H9 (cell line): ENCODE results near the gene ARHGEF25. TPM values are rescaled to one million over a fixed set of nuclear protein-coding genes. Genes with fewer than 3 reads are reported as not detected.
"Not testable (repeated sequence)": the region's sequence is repeated elsewhere in the genome, so short reads cannot be mapped to it uniquely, and the experiment has no call there.

Experiments used
- DNase-seq: peaks from one replicate; pipeline ENCODE4 v3.0.0-alpha.2; 2017
- H2AFZ ChIP-seq: one replicate; pipeline ENCODE4 v1.6.1; 2013; ENCODE audit warnings: mild to moderate bottlenecking, low read length, control low read depth, moderate library complexity
- H2AK5ac ChIP-seq: 2 replicates; pipeline ENCODE4 v1.6.1; 2013; ENCODE audit warnings: low read length, control low read depth, mixed read lengths; ENCODE audit not compliant: insufficient read length
- H2BK120ac ChIP-seq: one replicate; pipeline ENCODE4 v1.6.1; 2013; ENCODE audit warnings: low read depth, mild to moderate bottlenecking, low read length, control low read depth, inconsistent platforms; ENCODE audit not compliant: poor library complexity, severe bottlenecking
- H2BK12ac ChIP-seq: 2 replicates; pipeline ENCODE4 v1.6.1; 2013; ENCODE audit warnings: low read length, control low read depth, mixed read lengths, low read depth; ENCODE audit not compliant: insufficient read length
- H2BK15ac ChIP-seq: 2 replicates; pipeline ENCODE4 v1.6.1; 2013; ENCODE audit warnings: low read depth, low read length, control low read depth
- H2BK20ac ChIP-seq: one replicate; pipeline ENCODE4 v1.6.1; 2013; ENCODE audit warnings: low read depth, mild to moderate bottlenecking, low read length, control low read depth, inconsistent platforms; ENCODE audit not compliant: poor library complexity, severe bottlenecking
- H2BK5ac ChIP-seq: 2 replicates; pipeline ENCODE4 v1.6.1; 2013; ENCODE audit warnings: low read length, control low read depth, mixed read lengths; ENCODE audit not compliant: insufficient read length
- H3K14ac ChIP-seq: 2 replicates; pipeline ENCODE4 v1.6.1; 2013; ENCODE audit warnings: low read length, control low read depth; ENCODE audit not compliant: insufficient read depth
- H3K18ac ChIP-seq: 2 replicates; pipeline ENCODE4 v1.6.1; 2013; ENCODE audit warnings: low read depth, mild to moderate bottlenecking, mixed read lengths, low read length, control low read depth; ENCODE audit not compliant: insufficient read length
- H3K23ac ChIP-seq: 2 replicates; pipeline ENCODE4 v1.6.1; 2013; ENCODE audit warnings: low read length, control low read depth, mixed read lengths, low read depth; ENCODE audit not compliant: insufficient read length
- H3K23me2 ChIP-seq: 2 replicates; pipeline ENCODE4 v1.6.1; 2013; ENCODE audit warnings: low read depth, mild to moderate bottlenecking, mixed read lengths, low read length, control low read depth; ENCODE audit not compliant: insufficient read length, poor library complexity, severe bottlenecking
- H3K27ac ChIP-seq: 2 replicates; pipeline ENCODE4 v1.5.1; 2013; ENCODE audit warnings: low read length, control low read depth, mixed read lengths, low read depth; ENCODE audit not compliant: insufficient read length
- H3K27me3 ChIP-seq: 2 replicates; pipeline ENCODE4 v1.6.1; 2013; ENCODE audit warnings: low read length, control low read depth, inconsistent platforms; ENCODE audit not compliant: insufficient read depth
- H3K4ac ChIP-seq: 2 replicates; pipeline ENCODE4 v1.6.1; 2013; ENCODE audit warnings: low read depth, mild to moderate bottlenecking, control low read depth, inconsistent platforms, low read length, moderate library complexity
- H3K4me1 ChIP-seq: 2 replicates; pipeline ENCODE4 v1.6.1; 2013; ENCODE audit warnings: low read length, control low read depth, inconsistent platforms; ENCODE audit not compliant: insufficient read depth
- H3K4me2 ChIP-seq: 2 replicates; pipeline ENCODE4 v1.6.1; 2013; ENCODE audit warnings: low read length, control low read depth, mixed read lengths; ENCODE audit not compliant: insufficient read length, insufficient read depth
- H3K56ac ChIP-seq: 2 replicates; pipeline ENCODE4 v1.6.1; 2013; ENCODE audit warnings: low read depth, mild to moderate bottlenecking, mixed read lengths, low read length, control low read depth; ENCODE audit not compliant: insufficient read length
- H3K79me1 ChIP-seq: 2 replicates; pipeline ENCODE4 v1.6.1; 2013; ENCODE audit warnings: low read depth, mild to moderate bottlenecking, moderate library complexity, low read length, control low read depth, inconsistent platforms; ENCODE audit not compliant: insufficient read depth, poor library complexity, severe bottlenecking
- H3K79me2 ChIP-seq: 2 replicates; pipeline ENCODE4 v1.6.1; 2013; ENCODE audit warnings: low read length, control low read depth, inconsistent platforms; ENCODE audit not compliant: insufficient read depth
- H3K9ac ChIP-seq: 2 replicates; pipeline ENCODE4 v1.6.1; 2013; ENCODE audit warnings: low read length, control low read depth, mixed read lengths; ENCODE audit not compliant: insufficient read length; ENCODE audit errors: extremely low read depth
- H3K9me3 ChIP-seq: one replicate; pipeline ENCODE4 v1.6.1; 2013; ENCODE audit warnings: low read depth, low read length, inconsistent platforms; ENCODE audit not compliant: control insufficient read depth
- H3T11ph ChIP-seq: one replicate; pipeline ENCODE4 v1.6.1; 2013; ENCODE audit warnings: mild to moderate bottlenecking, low read length, control low read depth, inconsistent platforms
- H4K20me1 ChIP-seq: one replicate; pipeline ENCODE4 v1.6.1; 2013; ENCODE audit not compliant: control insufficient read depth, insufficient read length, insufficient read depth
- H4K5ac ChIP-seq: 2 replicates; pipeline ENCODE4 v1.6.1; 2013; ENCODE audit warnings: low read depth, mild to moderate bottlenecking, mixed read lengths, low read length, control low read depth; ENCODE audit not compliant: insufficient read length
- H4K8ac ChIP-seq: replicated peaks from 2 replicates; pipeline ENCODE4 v1.6.1; 2013; ENCODE audit warnings: low read length, control low read depth, mixed read lengths, low read depth; ENCODE audit not compliant: insufficient read length
- H4K91ac ChIP-seq: 2 replicates; pipeline ENCODE4 v1.6.1; 2013; ENCODE audit warnings: low read depth, mild to moderate bottlenecking, moderate library complexity, mixed read lengths, low read length, control low read depth; ENCODE audit not compliant: insufficient read length
- H3K27ac Mint-ChIP-seq, 3 experiments: 2 replicates in 2 of 3; 3 replicates in 1 of 3; pipeline ENCODE4 v1.8.0; 2020 to 2021; ENCODE audit warnings: mixed read lengths in 3 of 3, mild to moderate bottlenecking in 1 of 3, moderate library complexity in 1 of 3
- H3K27me3 Mint-ChIP-seq: 2 replicates; pipeline ENCODE4 v1.8.0; 2021; ENCODE audit warnings: low read depth, mild to moderate bottlenecking, moderate library complexity, mixed read lengths
- H3K36me3 Mint-ChIP-seq, 3 experiments: 2 replicates in 2 of 3; 3 replicates in 1 of 3; pipeline ENCODE4 v1.8.0; 2020 to 2021; ENCODE audit warnings: low read depth in 3 of 3, mixed read lengths in 3 of 3; ENCODE audit not compliant: insufficient read depth in 1 of 3
- H3K4me1 Mint-ChIP-seq, 2 experiments: 2 replicates each; pipeline ENCODE4 v1.8.0; 2020; ENCODE audit warnings: mixed read lengths in 2 of 2
- H3K4me3 Mint-ChIP-seq, 2 experiments: 2 replicates in 1 of 2; 3 replicates in 1 of 2; pipeline ENCODE4 v1.8.0; 2020 to 2021; ENCODE audit warnings: mild to moderate bottlenecking in 2 of 2, mixed read lengths in 2 of 2, moderate library complexity in 1 of 2
- H3K9me3 Mint-ChIP-seq, 2 experiments: 2 replicates in 1 of 2; 3 replicates in 1 of 2; pipeline ENCODE4 v1.8.0; 2020; ENCODE audit warnings: mild to moderate bottlenecking in 2 of 2, mixed read lengths in 2 of 2, moderate library complexity in 1 of 2
- CTCF ChIP-seq: fragments of 200-600 bp; sonication (generic); conservative IDR thresholded peaks from 3 replicates; pipeline ENCODE4 v1.8.0; 2021; ENCODE audit warnings: antibody characterized with exemption, mild to moderate bottlenecking
- WGBS: extraction: QIAGEN DNeasy Blood & Tissue Kit; methylation state at CpG from one replicate; pipeline ENCODE4 v1.1.7; 2013; ENCODE audit warnings: missing lambda C conversion rate, low lambda C conversion rate, mixed read lengths; ENCODE audit not compliant: insufficient read length; ENCODE audit errors: extremely low coverage; 5-methylcytosine and 5-hydroxymethylcytosine counted together
- total RNA-seq: library from RNA; stranded (reverse); gene quantifications from 2 replicates; pipeline ENCODE4 v1.2.1, GENCODE V29; 2021

The ARHGEF25 gene
- total RNA-seq, 1 experiment from 2014 or later = 22.6 TPM

GRCh38 chr12:57617942-57618341 is 6.7 kb downstream of the ARHGEF25 start:
- Histone ChIP-seq H2AK5ac (no peak overlapping the region), H3K27ac (no peak overlapping the region), H3K9me3 (no peaks in the 10 kb centered on the region), H3K4ac (no peak overlapping the region), H3K14ac (no peak overlapping the region), H3K4me2 (no peak overlapping the region), H2BK15ac (no peak overlapping the region), H3T11ph (no peak overlapping the region), H2AFZ (no peak overlapping the region), H4K20me1 (no peaks in the 10 kb centered on the region), H3K23ac (no peak overlapping the region), H3K79me2 (no peaks in the 10 kb centered on the region), H3K18ac (no peak overlapping the region), H2BK20ac (no peak overlapping the region), H2BK12ac (no peak overlapping the region), H2BK120ac (no peak overlapping the region), H4K5ac (no peak overlapping the region), H4K91ac (no peak overlapping the region), H3K56ac (no peak overlapping the region), H2BK5ac (no peak overlapping the region), H3K4me1 (no peaks in the 10 kb centered on the region), H3K23me2 (peaks cover 12% of the 10 kb centered on the region), H3K79me1 (no peaks in the 10 kb centered on the region), H4K8ac (no peak overlapping the region), H3K9ac (no peak overlapping the region), H3K27me3 (peaks cover 68% of the 10 kb centered on the region)
- no peak for DNase-seq
- Mint-ChIP-seq H3K9me3 (peaks cover 0 to 5% of the 10 kb centered on the region in 2 experiments; a peak in 3 of 5 replicates), H3K4me1 (peaks cover 31 to 39% of the 10 kb centered on the region in 2 experiments), H3K4me3 (no peak overlapping the region), H3K27ac (no peak overlapping the region), H3K27me3 (peaks cover 71% of the 10 kb centered on the region), H3K36me3 (peaks cover 9 to 32% (median 17%) of the 10 kb centered on the region in 3 experiments)
- WGBS = no CpG with 5 or more reads among the region's 11 CpGs
- no peak for TF ChIP-seq CTCF

- H2AFZ ChIP-seq, DNase-seq, H2BK12ac ChIP-seq, H3K18ac ChIP-seq, H3K56ac ChIP-seq, H3K79me1 ChIP-seq, H3K79me2 ChIP-seq, H3K9ac ChIP-seq, H3K4ac ChIP-seq, H3K4me1 ChIP-seq, H3K9me3 ChIP-seq, H4K20me1 ChIP-seq, H3K23ac ChIP-seq, H3K4me3 Mint-ChIP-seq, H4K5ac ChIP-seq, H4K8ac ChIP-seq, H2BK5ac ChIP-seq, H3T11ph ChIP-seq, H3K9me3 Mint-ChIP-seq, H2BK15ac ChIP-seq, H3K27ac Mint-ChIP-seq, H4K91ac ChIP-seq, H3K4me2 ChIP-seq, H3K14ac ChIP-seq, H2AK5ac ChIP-seq, H3K27ac ChIP-seq, H2BK20ac ChIP-seq, H2BK120ac ChIP-seq: not testable (repeated sequence)
- H3K4me1 Mint-ChIP-seq = peaks cover 31 to 39% of the 10 kb centered on the region in 2 experiments
- Histone ChIP-seq H3K27me3 (peaks cover 68% of the 10 kb centered on the region), H3K23me2 (peaks cover 12% of the 10 kb centered on the region)
- no CpG with 5 or more reads among the region's 6 CpGs for WGBS
- peaks cover 9 to 32% (median 17%) of the 10 kb centered on the region in 3 experiments for H3K36me3 Mint-ChIP-seq
- peaks cover 73% of the 10 kb centered on the region for H3K27me3 Mint-ChIP-seq
Measured at GRCh38 chr12:57618431-57618830, 7.2 kb downstream of the ARHGEF25 start.
